ENCODE data around the gene BICC1.

DNA sequence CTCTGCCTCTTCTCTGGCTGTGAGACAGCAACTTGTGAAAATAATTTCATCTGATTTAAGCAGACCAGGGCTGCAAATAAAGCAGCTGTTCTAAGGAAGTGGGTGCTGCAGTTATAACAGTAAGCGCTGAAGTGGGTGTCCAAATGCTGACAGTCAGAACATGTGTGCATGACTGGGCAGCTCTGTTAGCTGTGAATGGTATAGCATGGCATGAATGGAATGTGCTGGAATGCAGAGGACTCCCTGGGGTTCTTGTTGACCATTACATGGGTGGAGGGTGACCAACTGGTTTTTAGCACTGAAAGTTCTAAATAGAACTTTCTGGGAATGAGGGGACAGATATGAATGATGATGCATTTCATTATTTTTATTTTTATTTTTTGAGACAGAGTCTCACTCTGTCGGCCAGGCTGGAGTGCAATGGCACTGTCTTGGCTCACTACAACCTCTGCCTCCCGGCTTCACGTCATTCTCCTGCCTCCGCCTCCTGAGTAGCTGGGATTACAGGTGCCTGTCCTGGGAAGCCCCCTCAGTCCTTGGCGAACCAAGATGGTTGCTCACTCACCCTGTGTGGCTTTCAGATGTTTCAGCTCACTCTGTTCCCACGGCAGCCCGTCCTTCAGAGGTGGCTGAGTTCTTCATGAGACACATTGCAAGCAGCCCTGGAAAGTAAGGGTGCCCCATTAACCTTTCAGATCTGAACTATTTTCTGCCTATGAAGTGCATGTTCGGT, 344.0 kb downstream of the BICC1 start:
- TF ChIP-seq, protein P1, sequence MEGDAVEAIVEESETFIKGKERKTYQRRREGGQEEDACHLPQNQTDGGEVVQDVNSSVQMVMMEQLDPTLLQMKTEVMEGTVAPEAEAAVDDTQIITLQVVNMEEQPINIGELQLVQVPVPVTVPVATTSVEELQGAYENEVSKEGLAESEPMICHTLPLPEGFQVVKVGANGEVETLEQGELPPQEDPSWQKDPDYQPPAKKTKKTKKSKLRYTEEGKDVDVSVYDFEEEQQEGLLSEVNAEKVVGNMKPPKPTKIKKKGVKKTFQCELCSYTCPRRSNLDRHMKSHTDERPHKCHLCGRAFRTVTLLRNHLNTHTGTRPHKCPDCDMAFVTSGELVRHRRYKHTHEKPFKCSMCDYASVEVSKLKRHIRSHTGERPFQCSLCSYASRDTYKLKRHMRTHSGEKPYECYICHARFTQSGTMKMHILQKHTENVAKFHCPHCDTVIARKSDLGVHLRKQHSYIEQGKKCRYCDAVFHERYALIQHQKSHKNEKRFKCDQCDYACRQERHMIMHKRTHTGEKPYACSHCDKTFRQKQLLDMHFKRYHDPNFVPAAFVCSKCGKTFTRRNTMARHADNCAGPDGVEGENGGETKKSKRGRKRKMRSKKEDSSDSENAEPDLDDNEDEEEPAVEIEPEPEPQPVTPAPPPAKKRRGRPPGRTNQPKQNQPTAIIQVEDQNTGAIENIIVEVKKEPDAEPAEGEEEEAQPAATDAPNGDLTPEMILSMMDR (conservative IDR thresholded peaks at IDR 0.05; ENCODE audit: low read length): no peak
- TF ChIP-seq EZH2phosphoT487 (IDR thresholded peaks at IDR 0.05; ENCODE audit: borderline replicate concordance): no peak
